T47D (cell line): ENCODE data around the gene FNBP1L.
A peak's percentile ranks its signal among the peaks of the same experiment; 100 is the strongest.
"Not testable (repeated sequence)": the region's sequence is repeated elsewhere in the genome, so short reads cannot be mapped to it uniquely, and the experiment has no call there.

Experiments
- DNase-seq, 2 experiments: peaks; one replicate each; pipeline versions ENCODE4 v3.0.0 to v3.0.0-alpha.2; 2011 to 2012; ENCODE audit warnings: low read depth in 1 of 2, low spot score in 1 of 2
- JUND ChIP-seq: IDR thresholded peaks from 2 replicates; pipeline ENCODE4 v1.6.1; 2012; ENCODE audit warnings: low read depth
- in situ Hi-C: cut with HindIII; loops from 2 replicates; pipeline ENCODE4 v1.10.0; 2016; ENCODE audit warnings: low sequenced_read_pairs, low pct_unique_long_range_greater_than_20kb

The FNBP1L gene

GRCh38 chr1:93448983-93449804, 1.3 kb downstream of the FNBP1L start:
- no peak for TF ChIP-seq JUND
- peak; percentile 45 to 64 for DNase-seq
- in situ Hi-C loops, result no loop called here

- in situ Hi-C loops, result no loop called here
- no peak for DNase-seq
- no peak for TF ChIP-seq JUND
These were observed 2.4 kb downstream of the FNBP1L start for GRCh38 chr1:93450321-93450720.

- TF ChIP-seq JUND, result no peak
- in situ Hi-C loops, result no loop called here
- no peak for DNase-seq
These were observed 6.0 kb downstream of the FNBP1L start for GRCh38 chr1:93453911-93454310.

DNA sequence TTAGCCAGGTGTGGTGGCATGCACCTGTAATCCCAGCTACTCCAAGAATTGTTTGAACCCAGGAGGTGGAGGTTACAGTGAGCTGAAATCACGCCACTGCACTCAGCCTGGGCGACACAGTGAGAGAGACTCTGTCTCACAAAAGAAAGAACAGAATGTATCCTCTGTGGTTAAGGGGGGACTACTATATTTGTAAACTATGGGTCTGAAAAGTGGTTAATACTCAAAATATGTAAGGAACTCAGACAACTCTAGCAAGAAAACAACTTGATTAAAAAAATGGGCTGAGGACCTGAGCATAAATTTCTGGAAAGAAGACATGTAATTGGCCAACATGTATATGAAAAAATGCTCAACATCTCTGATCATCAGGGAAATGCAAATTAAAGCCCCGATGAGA, 11.2 kb downstream of the FNBP1L start:
- in situ Hi-C loops, result no loop called here
- no peak for DNase-seq
- no peak for TF ChIP-seq JUND

GRCh38 chr1:93461236-93461635, 13.3 kb downstream of the FNBP1L start:
- no peak for TF ChIP-seq JUND
- in situ Hi-C loops, result no loop called here
- no peak for DNase-seq

- no peak for DNase-seq
- in situ Hi-C loops, result no loop called here
- no peak for TF ChIP-seq JUND
These were observed 16.0 kb downstream of the FNBP1L start for GRCh38 chr1:93463960-93464359.

GRCh38 chr1:93465371-93466082, 17.6 kb downstream of the FNBP1L start:
- DNase-seq, in situ Hi-C loops: not testable (repeated sequence)

- no peak for DNase-seq
- no peak for TF ChIP-seq JUND
- in situ Hi-C loops, result no loop called here
These were observed 19.7 kb downstream of the FNBP1L start for GRCh38 chr1:93467606-93468005.

DNA sequence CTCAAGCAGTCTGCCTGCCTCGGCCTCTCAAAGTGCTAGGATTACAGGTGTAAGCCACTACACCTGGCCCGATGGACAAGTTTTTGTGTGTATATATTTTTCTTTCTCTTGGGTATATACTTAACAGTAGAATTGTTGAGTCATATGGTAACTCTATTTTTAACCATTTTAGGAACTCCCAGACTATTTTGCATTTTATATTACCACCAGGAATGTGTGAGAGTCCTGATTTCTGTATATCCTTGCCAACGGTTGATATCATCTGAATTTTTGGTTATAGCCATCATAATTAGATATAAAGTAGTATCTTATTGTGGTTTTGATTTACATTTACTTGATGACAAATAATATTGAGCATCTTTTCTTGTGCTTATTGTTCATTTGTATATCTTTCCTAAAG, 20.7 kb downstream of the FNBP1L start:
- DNase-seq, result no peak
- in situ Hi-C loops, result no loop called here
- no peak for TF ChIP-seq JUND

DNA sequence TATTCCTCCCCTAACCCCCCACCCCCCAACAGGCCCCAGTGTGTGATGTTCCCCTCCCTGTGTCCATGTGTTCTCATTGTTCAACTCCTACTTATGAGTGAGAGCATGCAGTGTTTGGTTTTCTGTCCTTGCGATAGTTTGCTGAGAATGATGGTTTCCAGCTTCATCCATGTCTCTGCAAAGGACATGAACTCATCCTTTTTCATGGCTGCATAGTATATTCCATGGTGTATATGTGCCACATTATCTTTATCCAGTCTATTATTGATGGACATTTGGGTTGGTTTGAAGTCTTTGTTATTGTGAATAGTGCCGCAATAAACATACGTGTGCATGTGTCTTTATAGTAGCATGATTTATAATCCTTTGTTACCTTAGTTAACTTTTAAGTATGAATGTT, 21.3 kb downstream of the FNBP1L start:
- DNase-seq, in situ Hi-C loops: not testable (repeated sequence)

DNA sequence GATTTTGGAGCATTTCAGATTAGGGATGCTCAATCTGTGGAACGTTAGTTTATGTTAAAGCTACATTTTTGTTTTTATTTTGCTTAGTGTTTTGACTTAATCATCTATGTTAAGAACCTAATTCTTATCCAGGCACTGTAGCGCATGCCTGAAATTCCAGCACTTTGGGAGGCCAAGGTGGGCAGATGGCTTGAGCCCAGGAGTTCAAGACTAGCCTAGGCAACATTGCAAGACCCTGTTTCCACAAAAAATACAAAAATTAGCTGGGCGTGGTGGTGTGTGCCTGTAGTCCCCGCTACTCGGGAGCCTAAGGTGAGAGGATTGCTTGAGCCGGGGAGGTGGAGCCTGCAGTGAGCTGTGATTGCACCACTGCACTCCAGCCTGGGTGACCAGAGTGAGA, 23.4 kb downstream of the FNBP1L start:
- in situ Hi-C loops, result no loop called here
- no peak for TF ChIP-seq JUND
- DNase-seq, result no peak

DNA sequence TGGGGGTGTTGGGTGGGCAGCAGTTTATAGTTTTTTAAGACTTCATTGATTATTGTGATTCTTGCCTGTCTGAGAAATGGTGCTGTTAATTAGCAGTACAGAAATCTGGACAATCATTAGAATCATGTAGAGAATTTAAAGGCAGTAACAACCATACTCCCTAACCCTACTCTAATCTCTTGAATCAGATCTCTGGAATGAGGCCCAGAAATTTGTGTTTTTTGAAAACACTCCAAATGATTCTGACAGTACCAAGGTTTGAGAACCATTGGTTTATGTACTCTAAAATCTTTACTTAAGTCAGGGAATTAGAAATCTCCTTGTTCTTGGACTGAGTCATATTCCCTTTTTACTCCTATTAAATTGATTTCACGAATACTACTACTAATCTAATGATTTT, 24.0 kb downstream of the FNBP1L start:
- TF ChIP-seq JUND, result no peak
- in situ Hi-C loops, result no loop called here

GRCh38 chr1:93474321-93474720, 26.4 kb downstream of the FNBP1L start:
- DNase-seq, result no peak
- no peak for TF ChIP-seq JUND
- in situ Hi-C loops, result no loop called here

More for the DNA sequence above, 24.0 kb downstream of the FNBP1L start:
- no peak for DNase-seq

GRCh38 chr1:93475681-93476080, 27.8 kb downstream of the FNBP1L start:
- no peak for TF ChIP-seq JUND
- in situ Hi-C loops, result no loop called here
- DNase-seq, result no peak

GRCh38 chr1:93479133-93479745, 31.3 kb downstream of the FNBP1L start:
- DNase-seq, in situ Hi-C loops: not testable (repeated sequence)

- DNase-seq, in situ Hi-C loops: not testable (repeated sequence)
These were observed 34.0 kb downstream of the FNBP1L start for GRCh38 chr1:93481899-93482298.
